HepG2 (cell line): ENCODE results near the gene CES5A. TPM values are rescaled to one million over a fixed set of nuclear protein-coding genes. Genes with fewer than 3 reads are reported as not detected.

Experiments used
- FOXP1 ChIP-seq, 2 experiments: fragments of 450-650 bp in 1 of 2; IDR thresholded peaks; 2 replicates each; pipeline ENCODE4 v1.6.1; 2017 to 2018; ENCODE audit warnings: antibody characterized with exemption in 1 of 2
- KIAA2018 ChIP-seq: sonication (generic); formaldehyde crosslinking; IDR thresholded peaks from 2 replicates; pipeline ENCODE4 v1.5.0; 2020; ENCODE audit warnings: mild to moderate bottlenecking, missing genetic modification reagents, borderline replicate concordance
- RBAK ChIP-seq: sonication (generic); formaldehyde crosslinking; IDR thresholded peaks from 2 replicates; pipeline ENCODE4 v1.5.1; 2020; ENCODE audit warnings: mild to moderate bottlenecking, missing genetic modification reagents
- ZBTB7B ChIP-seq: sonication (generic); formaldehyde crosslinking; IDR thresholded peaks from 2 replicates; pipeline ENCODE4 v1.4.0; 2020; ENCODE audit warnings: missing genetic modification reagents
- ZNF510 ChIP-seq: sonication (generic); formaldehyde crosslinking; IDR thresholded peaks from 2 replicates; pipeline ENCODE4 v1.4.0; 2020; ENCODE audit warnings: low read depth, mild to moderate bottlenecking, missing genetic modification reagents
- ZNF724P ChIP-seq: sonication (generic); formaldehyde crosslinking; IDR thresholded peaks from 2 replicates; pipeline ENCODE4 v1.8.0; 2022; ENCODE audit warnings: missing genetic modification reagents, borderline replicate concordance
- ZNF75D ChIP-seq: sonication (generic); formaldehyde crosslinking; IDR thresholded peaks from 2 replicates; pipeline ENCODE4 v1.8.1; 2023; ENCODE audit warnings: missing genetic modification reagents, mild to moderate bottlenecking, borderline replicate concordance
- ZNF772 ChIP-seq: sonication (generic); formaldehyde crosslinking; IDR thresholded peaks from 2 replicates; pipeline ENCODE4 v1.5.0; 2020; ENCODE audit warnings: mild to moderate bottlenecking, missing genetic modification reagents
- ZSCAN21 ChIP-seq: sonication (generic); formaldehyde crosslinking; IDR thresholded peaks from 2 replicates; pipeline ENCODE4 v1.8.0; 2022; ENCODE audit warnings: mild to moderate bottlenecking, missing genetic modification reagents, moderate library complexity, borderline replicate concordance
- polyA plus RNA-seq, 8 experiments: library from polyadenylated mRNA; depleted of rRNA in 3 of 8; stranded (reverse) in 7 of 8; unstranded in 1 of 8; fragments of >200 nt; fragmentation: Illumina TruSeq in 4 of 8; extraction: Trizol in 4 of 8; gene quantifications; 2 replicates each; pipeline versions ENCODE4 v1.2.1 to v1.2.3, GENCODE V29; 2011 to 2016; ENCODE audit warnings: low read depth in 4 of 8, missing spikeins in 1 of 8, mixed read lengths in 1 of 8; ENCODE audit not compliant: insufficient read depth in 1 of 8
- total RNA-seq, 5 experiments: library from RNA; depleted of rRNA; stranded (reverse); fragments of >200 nt; fragmentation: Illumina TruSeq; extraction: Trizol; gene quantifications; 2 replicates each; pipeline ENCODE4 v1.2.3, GENCODE V29; 2016; ENCODE audit warnings: low read depth in 1 of 5
- TF ChIP-seq, protein P1 (sequence below): sonication (generic); formaldehyde crosslinking; conservative IDR thresholded peaks from 2 replicates; pipeline ENCODE4 v1.4.0; 2020; ENCODE audit warnings: mild to moderate bottlenecking, missing genetic modification reagents, moderate library complexity
- TF ChIP-seq, protein P2 (sequence below): IDR thresholded peaks from 2 replicates; pipeline ENCODE4 v1.6.1; 2018; ENCODE audit warnings: missing genetic modification reagents
- TF ChIP-seq, protein P3 (sequence below): sonication (generic); formaldehyde crosslinking; IDR thresholded peaks from 2 replicates; pipeline ENCODE4 v1.9.0; 2022; ENCODE audit warnings: low read depth, missing genetic modification reagents

The CES5A gene
- total and polyA plus RNA-seq, 2 of the 13 experiments (the other 11 are each of a cell fraction or from before 2014, with no cell fraction given) = not detected

GRCh38 chr16:55832773-55833691 lies 42.1 kb downstream of the CES5A start, which contains the start of gene CES1 (continued):
- TF ChIP-seq, protein P1, sequence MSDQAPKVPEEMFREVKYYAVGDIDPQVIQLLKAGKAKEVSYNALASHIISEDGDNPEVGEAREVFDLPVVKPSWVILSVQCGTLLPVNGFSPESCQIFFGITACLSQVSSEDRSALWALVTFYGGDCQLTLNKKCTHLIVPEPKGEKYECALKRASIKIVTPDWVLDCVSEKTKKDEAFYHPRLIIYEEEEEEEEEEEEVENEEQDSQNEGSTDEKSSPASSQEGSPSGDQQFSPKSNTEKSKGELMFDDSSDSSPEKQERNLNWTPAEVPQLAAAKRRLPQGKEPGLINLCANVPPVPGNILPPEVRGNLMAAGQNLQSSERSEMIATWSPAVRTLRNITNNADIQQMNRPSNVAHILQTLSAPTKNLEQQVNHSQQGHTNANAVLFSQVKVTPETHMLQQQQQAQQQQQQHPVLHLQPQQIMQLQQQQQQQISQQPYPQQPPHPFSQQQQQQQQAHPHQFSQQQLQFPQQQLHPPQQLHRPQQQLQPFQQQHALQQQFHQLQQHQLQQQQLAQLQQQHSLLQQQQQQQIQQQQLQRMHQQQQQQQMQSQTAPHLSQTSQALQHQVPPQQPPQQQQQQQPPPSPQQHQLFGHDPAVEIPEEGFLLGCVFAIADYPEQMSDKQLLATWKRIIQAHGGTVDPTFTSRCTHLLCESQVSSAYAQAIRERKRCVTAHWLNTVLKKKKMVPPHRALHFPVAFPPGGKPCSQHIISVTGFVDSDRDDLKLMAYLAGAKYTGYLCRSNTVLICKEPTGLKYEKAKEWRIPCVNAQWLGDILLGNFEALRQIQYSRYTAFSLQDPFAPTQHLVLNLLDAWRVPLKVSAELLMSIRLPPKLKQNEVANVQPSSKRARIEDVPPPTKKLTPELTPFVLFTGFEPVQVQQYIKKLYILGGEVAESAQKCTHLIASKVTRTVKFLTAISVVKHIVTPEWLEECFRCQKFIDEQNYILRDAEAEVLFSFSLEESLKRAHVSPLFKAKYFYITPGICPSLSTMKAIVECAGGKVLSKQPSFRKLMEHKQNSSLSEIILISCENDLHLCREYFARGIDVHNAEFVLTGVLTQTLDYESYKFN (CRISPR knock-in tag) = peak; percentile 92
- TF ChIP-seq ZBTB7B (CRISPR knock-in tag) (peak; percentile 82), FOXP1 (IDR thresholded peaks at IDR 0.05) (no peak), FOXP1 (CRISPR knock-in tag; IDR thresholded peaks at IDR 0.05) (peak; percentile 81), ZNF772 (CRISPR knock-in tag) (no peak; the same call in 1 of the 2 replicates), ZNF724P (CRISPR knock-in tag) (0 out of 2 replicates have a peak, but pooled peaks have one; percentile 85), ZSCAN21 (no peak), ZNF75D (CRISPR knock-in tag) (no peak), RBAK (CRISPR knock-in tag) (no peak), KIAA2018 (CRISPR knock-in tag) (no peak), ZNF510 (CRISPR knock-in tag) (no peak)
- TF ChIP-seq, protein P2, sequence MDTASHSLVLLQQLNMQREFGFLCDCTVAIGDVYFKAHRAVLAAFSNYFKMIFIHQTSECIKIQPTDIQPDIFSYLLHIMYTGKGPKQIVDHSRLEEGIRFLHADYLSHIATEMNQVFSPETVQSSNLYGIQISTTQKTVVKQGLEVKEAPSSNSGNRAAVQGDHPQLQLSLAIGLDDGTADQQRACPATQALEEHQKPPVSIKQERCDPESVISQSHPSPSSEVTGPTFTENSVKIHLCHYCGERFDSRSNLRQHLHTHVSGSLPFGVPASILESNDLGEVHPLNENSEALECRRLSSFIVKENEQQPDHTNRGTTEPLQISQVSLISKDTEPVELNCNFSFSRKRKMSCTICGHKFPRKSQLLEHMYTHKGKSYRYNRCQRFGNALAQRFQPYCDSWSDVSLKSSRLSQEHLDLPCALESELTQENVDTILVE (CRISPR knock-in tag) = peak; percentile 40; the same call in 1 of the 2 replicates
- TF ChIP-seq, protein P3, sequence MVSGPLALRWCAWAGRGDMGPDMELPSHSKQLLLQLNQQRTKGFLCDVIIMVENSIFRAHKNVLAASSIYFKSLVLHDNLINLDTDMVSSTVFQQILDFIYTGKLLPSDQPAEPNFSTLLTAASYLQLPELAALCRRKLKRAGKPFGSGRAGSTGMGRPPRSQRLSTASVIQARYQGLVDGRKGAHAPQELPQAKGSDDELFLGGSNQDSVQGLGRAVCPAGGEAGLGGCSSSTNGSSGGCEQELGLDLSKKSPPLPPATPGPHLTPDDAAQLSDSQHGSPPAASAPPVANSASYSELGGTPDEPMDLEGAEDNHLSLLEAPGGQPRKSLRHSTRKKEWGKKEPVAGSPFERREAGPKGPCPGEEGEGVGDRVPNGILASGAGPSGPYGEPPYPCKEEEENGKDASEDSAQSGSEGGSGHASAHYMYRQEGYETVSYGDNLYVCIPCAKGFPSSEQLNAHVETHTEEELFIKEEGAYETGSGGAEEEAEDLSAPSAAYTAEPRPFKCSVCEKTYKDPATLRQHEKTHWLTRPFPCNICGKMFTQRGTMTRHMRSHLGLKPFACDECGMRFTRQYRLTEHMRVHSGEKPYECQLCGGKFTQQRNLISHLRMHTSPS (CRISPR knock-in tag) = 0 out of 2 replicates have a peak, but pooled peaks have one; percentile 42
